NCI-H510A treated with DMSO at 0.1 percent for 48 hours (cell line): Measurements from ENCODE around the gene PXN.

Experiments used
- DNase-seq: peaks from one replicate; lab custom pipeline; 2025; lab: John Stamatoyannopoulos, UW

The PXN gene

GRCh38 chr12:120172053-120172452 is 93.5 kb downstream of the PXN start:
- DNase-seq = no peak

GRCh38 chr12:120170631-120171030 is 94.9 kb downstream of the PXN start:
- DNase-seq = no peak

- DNase-seq = no peak
Measured at GRCh38 chr12:120169946-120170345, 95.6 kb downstream of the PXN start.

- DNase-seq = no peak
Measured at GRCh38 chr12:120168337-120168736, 97.2 kb downstream of the PXN start.

GRCh38 chr12:120167529-120168095 is 97.9 kb downstream of the PXN start:
- no peak for DNase-seq

GRCh38 chr12:120164293-120164692 is 101.2 kb downstream of the PXN start:
- no peak for DNase-seq

GRCh38 chr12:120162763-120163162 is 102.8 kb downstream of the PXN start:
- no peak for DNase-seq

- no peak for DNase-seq
Measured at GRCh38 chr12:120161852-120162251, 103.7 kb downstream of the PXN start.
